Stimulated activated memory B cell treated with anti-CD40 and anti-IgM and Interleukin-4, amounts not matched to agents 10 μg/mL and 1 μg/mL and 100 μg/mL, for 72 hours (primary cell): Measurements from ENCODE around the gene ITPR3.

Experiments
- ATAC-seq: fragments of 150-1000 bp; cut with Tn5 transposase; 2 replicates; pipeline ENCODE4 v1.10.0; 2021
- H3K27ac Mint-ChIP-seq: one replicate; pipeline ENCODE4 v1.8.0; 2022; ENCODE audit warnings: mild to moderate bottlenecking, mixed read lengths
- H3K27me3 Mint-ChIP-seq: one replicate; pipeline ENCODE4 v1.8.0; 2022; ENCODE audit warnings: mixed read lengths
- H3K36me3 Mint-ChIP-seq: one replicate; pipeline ENCODE4 v1.8.0; 2022; ENCODE audit warnings: mixed read lengths
- H3K4me1 Mint-ChIP-seq: one replicate; pipeline ENCODE4 v1.8.0; 2022; ENCODE audit warnings: mixed read lengths
- H3K4me3 Mint-ChIP-seq: one replicate; pipeline ENCODE4 v1.8.0; 2022; ENCODE audit warnings: mild to moderate bottlenecking, moderate library complexity, mixed read lengths
- H3K9me3 Mint-ChIP-seq: one replicate; pipeline ENCODE4 v1.8.0; 2022; ENCODE audit warnings: mixed read lengths

The ITPR3 gene

GRCh38 chr6:33732817-33733708 is 111.9 kb downstream of the ITPR3 start:
- no peak overlapping the region for H3K4me3 Mint-ChIP-seq
- peaks cover 17% of the 10 kb centered on the region for H3K27me3 Mint-ChIP-seq
- no peaks in the 10 kb centered on the region for H3K9me3 Mint-ChIP-seq
- H3K4me1 Mint-ChIP-seq, result peaks cover 10% of the 10 kb centered on the region
- no peak for ATAC-seq
- no peaks in the 10 kb centered on the region for H3K36me3 Mint-ChIP-seq
- no peak overlapping the region for H3K27ac Mint-ChIP-seq

GRCh38 chr6:33733709-33734007 is 112.5 kb downstream of the ITPR3 start:
- Mint-ChIP-seq H3K27me3 (peaks cover 13% of the 10 kb centered on the region), H3K36me3 (no peaks in the 10 kb centered on the region), H3K27ac (no peak overlapping the region), H3K4me1 (peaks cover 4% of the 10 kb centered on the region), H3K9me3 (no peaks in the 10 kb centered on the region), H3K4me3 (no peak overlapping the region)
- no peak for ATAC-seq

- Mint-ChIP-seq H3K9me3 (no peaks in the 10 kb centered on the region), H3K27ac (no peak overlapping the region), H3K4me3 (no peak overlapping the region), H3K36me3 (no peaks in the 10 kb centered on the region), H3K27me3 (peaks cover 9% of the 10 kb centered on the region), H3K4me1 (no peaks in the 10 kb centered on the region)
- ATAC-seq, result no peak
These were observed 114.1 kb downstream of the ITPR3 start for GRCh38 chr6:33735216-33735615.

GRCh38 chr6:33737267-33738026 is 116.3 kb downstream of the ITPR3 start:
- Mint-ChIP-seq H3K27ac (no peak overlapping the region), H3K4me3 (no peak overlapping the region), H3K36me3 (no peaks in the 10 kb centered on the region), H3K4me1 (no peaks in the 10 kb centered on the region), H3K9me3 (no peaks in the 10 kb centered on the region), H3K27me3 (peaks cover 13% of the 10 kb centered on the region)
- ATAC-seq, result no peak

GRCh38 chr6:33738153-33738552 is 117.0 kb downstream of the ITPR3 start:
- Mint-ChIP-seq H3K4me3 (no peak overlapping the region), H3K27me3 (peaks cover 13% of the 10 kb centered on the region), H3K27ac (no peak overlapping the region), H3K36me3 (no peaks in the 10 kb centered on the region), H3K9me3 (no peaks in the 10 kb centered on the region), H3K4me1 (no peaks in the 10 kb centered on the region)
- ATAC-seq, result no peak

- Mint-ChIP-seq H3K27me3 (peaks cover 17% of the 10 kb centered on the region), H3K27ac (no peak overlapping the region), H3K36me3 (no peaks in the 10 kb centered on the region), H3K9me3 (no peaks in the 10 kb centered on the region), H3K4me1 (no peaks in the 10 kb centered on the region), H3K4me3 (no peak overlapping the region)
- no peak for ATAC-seq
These were observed 117.8 kb downstream of the ITPR3 start for GRCh38 chr6:33738879-33739278.

GRCh38 chr6:33739571-33739970 is 118.4 kb downstream of the ITPR3 start:
- no peak for ATAC-seq
- H3K4me1 Mint-ChIP-seq, result peaks cover 6% of the 10 kb centered on the region
- no peak overlapping the region for H3K4me3 Mint-ChIP-seq
- no peak overlapping the region for H3K27ac Mint-ChIP-seq
- no peaks in the 10 kb centered on the region for H3K9me3 Mint-ChIP-seq
- H3K27me3 Mint-ChIP-seq, result peaks cover 17% of the 10 kb centered on the region
- H3K36me3 Mint-ChIP-seq, result no peaks in the 10 kb centered on the region

GRCh38 chr6:33740204-33740608 is 119.1 kb downstream of the ITPR3 start:
- Mint-ChIP-seq H3K27ac (no peak overlapping the region), H3K27me3 (peaks cover 17% of the 10 kb centered on the region), H3K36me3 (no peaks in the 10 kb centered on the region), H3K4me3 (no peak overlapping the region), H3K9me3 (no peaks in the 10 kb centered on the region), H3K4me1 (peaks cover 6% of the 10 kb centered on the region)
- no peak for ATAC-seq

- Mint-ChIP-seq H3K9me3 (no peaks in the 10 kb centered on the region), H3K4me3 (no peak overlapping the region), H3K4me1 (peaks cover 6% of the 10 kb centered on the region), H3K27me3 (peaks cover 17% of the 10 kb centered on the region), H3K27ac (no peak overlapping the region), H3K36me3 (no peaks in the 10 kb centered on the region)
- no peak for ATAC-seq
These were observed 119.7 kb downstream of the ITPR3 start for GRCh38 chr6:33740794-33741193.

GRCh38 chr6:33742092-33742491 is 121.0 kb downstream of the ITPR3 start:
- Mint-ChIP-seq H3K27me3 (peaks cover 23% of the 10 kb centered on the region), H3K4me3 (no peak overlapping the region), H3K9me3 (no peaks in the 10 kb centered on the region), H3K27ac (no peak overlapping the region), H3K4me1 (peaks cover 6% of the 10 kb centered on the region), H3K36me3 (no peaks in the 10 kb centered on the region)
- ATAC-seq, result no peak

GRCh38 chr6:33742837-33743236 is 121.7 kb downstream of the ITPR3 start:
- H3K27ac Mint-ChIP-seq, result no peak overlapping the region
- H3K36me3 Mint-ChIP-seq, result no peaks in the 10 kb centered on the region
- H3K4me1 Mint-ChIP-seq, result peaks cover 6% of the 10 kb centered on the region
- H3K9me3 Mint-ChIP-seq, result no peaks in the 10 kb centered on the region
- ATAC-seq, result no peak
- H3K27me3 Mint-ChIP-seq, result peaks cover 30% of the 10 kb centered on the region
- no peak overlapping the region for H3K4me3 Mint-ChIP-seq

- peaks cover 6% of the 10 kb centered on the region for H3K4me1 Mint-ChIP-seq
- H3K36me3 Mint-ChIP-seq, result no peaks in the 10 kb centered on the region
- H3K27me3 Mint-ChIP-seq, result peaks cover 35% of the 10 kb centered on the region
- H3K4me3 Mint-ChIP-seq, result no peak overlapping the region
- H3K9me3 Mint-ChIP-seq, result no peaks in the 10 kb centered on the region
- H3K27ac Mint-ChIP-seq, result no peak overlapping the region
- no peak for ATAC-seq
These were observed 123.1 kb downstream of the ITPR3 start for GRCh38 chr6:33744001-33744848.

GRCh38 chr6:33744895-33745546 is 123.9 kb downstream of the ITPR3 start:
- Mint-ChIP-seq H3K9me3 (no peaks in the 10 kb centered on the region), H3K27ac (no peak overlapping the region), H3K27me3 (peaks cover 40% of the 10 kb centered on the region), H3K4me1 (peaks cover 6% of the 10 kb centered on the region), H3K4me3 (no peak overlapping the region), H3K36me3 (no peaks in the 10 kb centered on the region)
- no peak for ATAC-seq

GRCh38 chr6:33745548-33745947 is 124.4 kb downstream of the ITPR3 start:
- no peak overlapping the region for H3K27ac Mint-ChIP-seq
- ATAC-seq, result no peak
- no peaks in the 10 kb centered on the region for H3K9me3 Mint-ChIP-seq
- peaks cover 6% of the 10 kb centered on the region for H3K4me1 Mint-ChIP-seq
- no peaks in the 10 kb centered on the region for H3K36me3 Mint-ChIP-seq
- H3K27me3 Mint-ChIP-seq, result peaks cover 45% of the 10 kb centered on the region
- H3K4me3 Mint-ChIP-seq, result no peak overlapping the region
